ENCODE results near the gene SGMS2. TPM values are rescaled to one million over a fixed set of nuclear protein-coding genes. Genes with fewer than 3 reads are reported as not detected.
"Not testable (repeated sequence)": the region's sequence is repeated elsewhere in the genome, so short reads cannot be mapped to it uniquely, and the experiment has no call there.

SGMS2 gene
- total RNA-seq, 1 donor from 2014 or later = 0.15 TPM

DNA sequence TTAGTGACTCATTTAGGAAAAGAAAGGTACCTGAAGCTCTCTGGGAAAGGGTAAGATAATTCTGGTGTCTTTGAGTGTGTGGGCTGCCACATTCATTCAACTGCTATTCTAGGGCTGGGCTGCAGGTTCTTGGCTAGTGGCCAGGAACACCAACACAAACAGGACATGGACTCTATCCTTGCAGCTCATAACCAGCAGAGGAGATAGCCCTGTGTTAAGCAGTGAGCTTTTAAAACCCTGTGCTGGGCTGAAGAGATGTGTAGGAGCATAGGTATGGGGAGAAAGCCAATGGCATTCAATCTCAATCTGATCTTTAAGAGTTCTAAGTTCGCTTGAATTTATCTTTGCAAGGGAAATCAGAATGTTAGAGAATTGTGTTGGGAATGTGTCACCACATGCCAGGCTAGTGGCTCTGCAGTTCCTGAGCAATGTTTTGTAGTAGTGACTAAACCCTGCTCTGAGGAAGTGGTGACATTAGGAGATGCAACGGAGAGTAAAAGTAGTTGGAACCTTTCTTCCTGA is 39.2 kb downstream of the SGMS2 start:
- intact Hi-C loops (cut with micrococcal nuclease) = no loop called here

GRCh38 chr4:107866726-107867125 is 42.0 kb downstream of the SGMS2 start:
- intact Hi-C loops (cut with micrococcal nuclease) = no loop called here

DNA sequence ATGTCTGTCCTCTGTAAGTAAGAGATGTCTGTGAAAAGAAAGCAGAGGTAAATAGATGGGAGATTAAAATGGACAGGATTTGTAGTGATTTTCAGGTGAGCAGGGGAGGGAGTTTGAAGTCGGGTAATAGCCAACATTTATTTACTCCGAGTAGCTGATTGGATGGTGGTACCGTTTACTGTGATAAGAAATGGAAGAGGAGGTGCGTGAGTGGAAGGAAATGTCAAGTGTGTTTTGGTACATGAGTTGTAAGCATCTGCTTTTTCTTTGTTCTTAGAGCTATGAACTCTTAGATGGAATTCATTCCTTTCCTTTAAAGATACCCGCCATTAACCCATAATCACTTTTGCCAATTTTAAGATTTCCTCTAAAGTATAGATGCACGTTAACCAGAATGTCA is 45.5 kb downstream of the SGMS2 start:
- intact Hi-C loops (cut with micrococcal nuclease) = no loop called here

DNA sequence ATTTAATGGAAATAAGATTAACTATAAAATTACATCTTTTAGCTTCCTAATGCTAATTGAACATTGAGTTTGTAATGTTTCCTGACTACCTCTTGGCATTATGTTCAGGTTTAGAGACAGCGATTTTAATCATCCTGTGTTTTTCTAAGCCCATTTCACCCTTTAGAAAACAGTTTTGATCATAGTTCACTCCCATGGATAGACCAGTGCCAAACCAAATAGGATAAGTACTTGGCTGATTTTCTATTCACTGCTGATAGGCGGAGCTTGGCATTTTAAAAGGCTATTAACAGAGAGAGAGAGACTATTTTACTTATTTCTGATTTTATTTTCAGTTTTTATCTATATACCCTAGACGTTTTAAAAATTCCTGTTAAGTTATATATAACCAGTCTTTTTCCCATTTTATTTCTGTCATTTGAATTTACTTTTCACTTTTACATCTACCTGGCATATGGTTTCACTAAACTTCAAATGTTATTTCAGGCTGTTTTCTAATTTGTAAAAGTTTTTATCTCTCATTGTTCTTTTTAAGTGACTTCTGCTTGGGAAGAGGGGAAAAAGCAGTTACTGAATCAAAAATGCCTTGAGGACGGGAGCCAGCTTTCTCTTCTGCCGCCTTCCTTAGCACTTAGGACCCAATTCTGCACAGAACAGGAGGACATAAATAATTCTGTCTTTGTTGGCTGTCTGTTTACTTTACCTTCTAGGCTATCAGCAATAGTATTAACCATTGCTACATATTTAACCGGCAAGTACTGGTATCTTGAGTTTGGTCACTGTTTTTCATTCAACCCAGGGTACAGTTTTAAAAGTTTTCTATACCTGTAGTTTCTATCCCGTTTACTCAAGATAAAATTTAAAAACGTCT is 46.4 kb downstream of the SGMS2 start:
- intact Hi-C loops (cut with micrococcal nuclease) = no loop called here

DNA sequence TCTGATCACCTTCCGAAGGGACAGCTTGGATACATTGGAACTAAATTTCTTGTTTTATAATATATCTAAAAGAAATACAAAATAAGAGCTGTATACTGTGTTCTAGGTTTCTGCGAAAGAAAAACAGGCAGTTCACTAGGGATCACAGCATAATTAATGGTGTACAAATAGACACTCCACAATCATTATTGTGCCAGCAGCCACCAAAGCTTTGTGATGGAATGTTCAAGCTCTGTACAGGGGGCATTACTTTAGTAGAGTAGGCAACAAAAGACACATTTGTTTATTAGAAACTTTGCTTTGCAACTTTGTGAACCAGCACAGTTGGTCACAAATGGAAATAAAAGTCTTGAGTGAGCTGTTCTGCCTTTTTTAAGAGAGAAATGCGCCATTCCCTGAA is 49.3 kb downstream of the SGMS2 start:
- intact Hi-C loops (cut with micrococcal nuclease) = no loop called here

DNA sequence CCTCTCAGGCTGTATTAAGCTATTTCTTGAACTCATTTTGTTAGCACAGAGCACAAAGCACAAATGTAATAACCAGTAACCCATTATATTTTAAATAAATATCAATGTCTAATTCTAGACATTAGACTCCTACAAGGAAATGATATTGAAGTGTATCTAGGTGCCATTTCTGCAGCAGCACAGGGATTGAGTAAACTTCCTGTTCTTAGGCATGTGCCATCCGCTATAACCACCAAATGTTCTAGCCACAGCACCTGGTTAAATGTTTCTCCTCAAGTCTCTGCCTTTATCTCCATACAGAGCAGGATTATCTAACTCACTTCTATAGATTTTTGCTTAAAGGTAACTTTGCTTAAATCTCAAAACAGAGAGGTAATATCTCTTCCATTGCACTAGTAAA is 51.4 kb downstream of the SGMS2 start:
- intact Hi-C loops (cut with micrococcal nuclease) = no loop called here

GRCh38 chr4:107877361-107877760 is 52.6 kb downstream of the SGMS2 start:
- intact Hi-C loops (cut with micrococcal nuclease) = no loop called here

- intact Hi-C loops (cut with micrococcal nuclease) = no loop called here
Measured at GRCh38 chr4:107885865-107886264, 61.1 kb downstream of the SGMS2 start.

DNA sequence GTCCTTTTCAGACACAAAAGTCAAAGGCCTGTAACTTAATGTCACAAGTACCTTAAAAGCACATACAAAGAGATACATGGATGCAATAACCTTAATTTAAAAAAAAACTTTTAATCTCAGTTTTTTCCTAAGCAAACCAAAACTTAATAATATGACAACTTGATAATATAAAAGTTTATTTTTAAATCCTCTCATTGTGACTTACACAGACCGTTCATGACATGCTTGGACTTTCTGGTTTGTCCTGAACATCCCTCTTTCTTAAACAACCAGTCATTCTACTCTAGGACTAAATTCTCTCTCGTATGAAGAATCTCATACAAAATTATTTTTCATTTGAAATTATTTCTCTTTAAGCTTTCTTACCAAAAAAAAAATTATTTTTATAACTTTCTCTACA is 63.5 kb downstream of the SGMS2 start:
- intact Hi-C loops (cut with micrococcal nuclease) = no loop called here

- intact Hi-C loops (cut with micrococcal nuclease) = no loop called here
Measured at GRCh38 chr4:107890779-107891178, 66.0 kb downstream of the SGMS2 start.

- intact Hi-C loops (cut with micrococcal nuclease) = no loop called here
Measured at GRCh38 chr4:107891299-107891698, 66.6 kb downstream of the SGMS2 start.

DNA sequence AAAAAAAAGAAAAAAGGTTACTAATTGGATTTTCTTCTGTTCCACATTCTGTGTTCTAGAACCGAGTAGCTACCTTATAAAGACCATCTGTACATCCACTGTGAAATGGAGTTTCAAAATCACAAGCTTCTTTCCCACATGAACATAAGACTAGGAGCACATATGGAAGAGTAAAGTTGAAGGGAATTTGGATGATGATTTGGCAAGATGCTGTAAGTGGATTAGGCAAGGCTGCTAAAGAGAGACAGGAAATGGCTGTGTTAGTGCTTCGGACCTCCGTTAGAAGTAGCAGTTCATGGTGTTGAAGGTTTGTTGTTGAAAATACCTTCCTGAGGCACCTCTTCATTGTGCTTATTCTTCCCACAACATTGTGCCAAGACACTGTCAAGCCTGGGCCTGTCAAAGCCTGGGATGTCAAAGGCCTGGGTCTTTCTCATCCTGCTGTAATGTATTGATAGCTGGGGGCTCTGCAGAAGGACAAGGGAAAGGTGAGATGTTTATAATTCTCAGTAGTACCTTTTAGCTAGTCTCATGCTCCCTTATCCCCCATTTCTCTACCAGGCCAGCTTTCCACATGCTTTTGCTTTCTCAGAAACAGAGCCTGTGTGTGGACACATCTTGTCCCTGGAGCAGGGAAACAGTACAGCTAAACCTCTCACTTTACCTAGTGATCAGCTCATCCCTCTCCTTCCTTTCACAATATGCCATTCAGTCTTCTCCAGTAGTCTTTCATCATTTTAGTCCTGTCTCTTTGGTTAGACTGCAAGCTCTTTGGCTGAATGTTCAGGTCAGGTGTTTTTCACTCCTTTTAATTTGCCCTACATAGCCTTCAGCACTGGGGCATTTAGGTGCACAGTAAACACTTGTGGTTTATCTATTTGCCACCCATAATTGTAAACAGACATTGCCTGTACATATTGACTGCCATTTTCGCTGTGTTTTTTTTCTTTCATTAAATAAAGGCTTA is 68.7 kb downstream of the SGMS2 start:
- intact Hi-C loops (cut with micrococcal nuclease) = no loop called here

DNA sequence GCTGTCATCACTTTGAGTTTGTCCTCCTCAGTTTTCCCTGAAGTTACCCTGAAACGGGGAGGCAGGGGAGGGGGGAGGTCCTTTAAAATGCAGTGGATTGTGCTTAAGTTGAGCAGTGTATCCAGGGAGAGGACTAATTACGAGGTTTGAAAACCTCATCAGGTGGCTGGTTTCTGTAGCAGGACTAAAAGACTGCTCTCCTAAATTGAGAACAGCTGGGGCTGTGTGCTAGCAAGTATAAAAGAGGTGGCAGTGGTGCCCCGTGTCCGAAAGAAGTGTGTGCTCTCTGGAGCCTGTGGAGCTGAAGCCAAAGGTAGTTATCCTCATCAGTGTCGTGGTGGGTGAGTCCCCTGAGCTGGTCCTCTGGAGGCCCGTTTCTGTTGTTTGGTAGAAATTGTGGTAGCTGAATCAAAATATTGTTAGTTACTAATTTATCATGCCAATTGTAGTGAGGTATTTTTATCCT is 69.4 kb downstream of the SGMS2 start:
- intact Hi-C loops (cut with micrococcal nuclease) = no loop called here

DNA sequence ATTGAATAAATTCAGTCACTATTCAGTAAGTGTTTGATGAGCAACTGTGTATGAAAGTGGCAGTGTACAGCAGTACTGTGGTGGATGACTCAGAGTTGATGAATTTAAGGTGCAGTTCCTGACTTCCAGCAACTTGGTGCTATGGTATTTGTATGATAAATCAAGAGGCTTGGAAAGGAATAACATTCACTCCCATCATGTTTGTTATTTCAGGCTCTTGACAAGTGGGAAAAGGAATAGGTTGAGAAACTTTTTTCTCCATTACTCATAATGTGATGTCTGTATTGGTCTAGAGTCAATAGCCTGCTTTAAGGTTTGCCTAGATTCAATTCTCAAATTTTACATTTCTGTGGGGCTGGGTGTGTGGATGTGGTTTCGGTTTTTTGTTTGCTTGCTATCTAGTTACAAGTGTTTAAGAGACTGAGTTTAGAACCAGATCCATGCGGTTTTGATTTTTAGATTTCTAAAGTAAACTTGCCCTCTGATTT is 71.5 kb downstream of the SGMS2 start:
- intact Hi-C loops (cut with micrococcal nuclease) = no loop called here

- intact Hi-C loops (cut with micrococcal nuclease) = no loop called here
Measured at GRCh38 chr4:107896646-107897045, 71.9 kb downstream of the SGMS2 start.

DNA sequence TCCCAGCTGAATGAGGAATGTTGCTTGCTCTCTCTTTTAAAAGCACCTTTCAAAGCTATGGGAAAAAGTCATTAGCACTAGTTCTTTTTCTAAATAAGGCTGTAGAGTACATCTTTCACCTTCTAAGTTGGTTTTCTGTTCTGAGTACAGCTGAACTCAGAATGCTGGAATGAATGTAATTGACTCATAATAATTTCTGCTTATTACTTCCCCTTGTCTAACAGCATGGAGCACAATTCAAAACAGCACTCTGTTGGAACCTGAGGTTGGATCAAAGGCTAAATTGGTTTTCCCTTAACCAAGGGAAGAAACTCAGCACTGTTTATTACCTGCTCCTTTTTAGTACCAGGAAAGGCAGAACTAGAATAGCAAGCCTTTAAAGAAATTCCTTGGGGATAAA is 73.1 kb downstream of the SGMS2 start:
- intact Hi-C loops (cut with micrococcal nuclease) = no loop called here

DNA sequence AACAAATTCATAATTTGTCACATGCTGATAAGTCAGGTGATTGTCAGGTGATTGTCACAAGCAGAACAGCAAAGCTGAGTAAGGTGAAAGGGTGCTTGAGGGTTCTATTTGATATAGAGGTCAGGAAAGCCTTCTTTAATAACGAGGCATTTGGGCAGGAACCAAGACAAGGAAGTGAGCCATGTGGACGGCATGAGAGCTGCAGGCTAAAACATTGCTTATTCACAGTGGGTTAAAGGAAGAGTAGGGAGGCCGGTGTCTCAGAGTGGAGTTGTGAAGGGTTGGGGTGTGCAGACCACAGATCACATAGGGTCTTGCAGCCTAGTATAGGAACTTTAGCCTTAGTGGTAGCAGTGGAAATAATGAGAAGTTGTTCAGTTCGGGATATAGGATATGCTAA is 75.3 kb downstream of the SGMS2 start:
- intact Hi-C loops (cut with micrococcal nuclease) = no loop called here

GRCh38 chr4:107900508-107900907 is 75.8 kb downstream of the SGMS2 start:
- intact Hi-C loops (cut with micrococcal nuclease) = no loop called here

DNA sequence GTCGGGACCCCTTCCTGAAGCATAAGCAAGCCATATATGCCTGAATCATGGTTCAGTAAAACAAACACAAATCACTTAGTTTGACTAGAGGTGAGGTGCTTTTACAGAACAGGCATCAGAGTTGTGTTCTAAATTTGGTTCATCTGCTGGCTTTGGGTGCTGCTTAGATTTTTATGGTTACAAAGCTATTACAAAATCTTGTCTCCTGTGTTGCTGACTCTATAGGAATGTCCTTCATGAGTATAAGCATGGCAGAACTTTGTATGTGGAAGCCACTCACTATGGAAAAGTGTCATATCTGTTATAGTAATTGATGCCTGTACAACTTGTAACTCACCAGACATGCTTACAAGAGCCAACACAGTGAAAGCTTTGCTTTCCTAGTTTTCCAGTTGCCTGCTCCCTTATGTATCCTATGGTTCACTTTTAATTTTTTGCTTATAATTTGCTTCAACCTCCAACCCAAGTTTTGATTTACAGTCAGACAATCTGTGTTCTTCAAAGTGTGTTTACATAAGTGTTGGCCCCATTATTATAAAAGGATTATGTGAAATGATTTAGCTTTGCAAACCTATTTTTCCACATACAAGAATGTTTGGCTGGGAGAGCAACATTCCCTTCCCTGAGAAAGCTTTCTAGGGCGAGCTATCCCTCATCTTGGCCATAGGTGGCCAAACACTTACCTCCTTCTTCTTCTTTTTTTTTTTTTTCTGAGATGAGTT is 76.6 kb downstream of the SGMS2 start:
- intact Hi-C loops (cut with micrococcal nuclease) = no loop called here

DNA sequence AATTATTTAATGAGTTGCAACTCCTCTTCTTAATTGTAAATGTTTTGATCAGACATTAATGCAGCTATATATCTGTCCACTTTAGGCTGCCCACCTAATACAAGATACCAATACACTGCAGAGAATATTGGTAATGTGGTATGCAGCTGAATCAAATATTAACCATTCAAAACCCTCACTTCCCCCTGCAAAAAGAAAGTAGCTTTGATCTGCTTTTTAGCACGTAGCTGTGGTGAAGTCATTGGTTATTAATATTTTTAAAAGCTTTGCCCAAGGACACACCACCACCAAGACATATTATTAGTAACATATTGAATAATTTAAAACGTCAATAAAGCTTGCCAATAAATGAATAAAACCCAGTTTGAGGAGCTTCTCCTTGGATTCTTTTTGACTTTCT is 78.0 kb downstream of the SGMS2 start:
- intact Hi-C loops (cut with micrococcal nuclease) = no loop called here

GRCh38 chr4:107905082-107905481 is 80.3 kb downstream of the SGMS2 start:
- intact Hi-C loops (cut with micrococcal nuclease) = not testable (repeated sequence)

Data from T-helper 1 cell treated with Interleukin-12 subunit alpha and Interleukin-12 subunit beta and Interleukin-4 antibody, amounts not matched to agents 30 ng/mL and 1 ng/mL, for 36 hours (primary cell).